Activated B cell treated with CpG ODN at 0.5 μM for 24 hours (primary cell): ENCODE results near the gene PPP6R3. TPM values are rescaled to one million over a fixed set of nuclear protein-coding genes. Genes with fewer than 3 reads are reported as not detected.
"Not testable (repeated sequence)": the region's sequence is repeated elsewhere in the genome, so short reads cannot be mapped to it uniquely, and the experiment has no call there.

ENCODE experiments used
- ATAC-seq: fragments of 200-7000 bp; cut with Tn5 transposase; one replicate; pipeline ENCODE4 v1.10.0; 2021; ENCODE audit warnings: low read depth, mild to moderate bottlenecking, moderate library complexity
- CTCF ChIA-PET: fragments of 350-600 bp; sonication (Branson Sonifier 250); formaldehyde crosslinking; loops from one replicate; lab custom pipeline; 2021; ENCODE audit warnings: antibody characterized with exemption; lab: Charles Lee
- POLR2A ChIA-PET: fragments of 350-600 bp; sonication (Branson Sonifier 250); formaldehyde crosslinking; loops from one replicate; lab custom pipeline; 2021; ENCODE audit warnings: antibody characterized with exemption; lab: Charles Lee
- DNase-seq: peaks from one replicate; pipeline ENCODE4 v3.0.0; 2022
- H3K27ac Mint-ChIP-seq: one replicate; pipeline ENCODE4 v1.8.0; 2020; ENCODE audit warnings: mixed read lengths
- H3K27me3 Mint-ChIP-seq: one replicate; pipeline ENCODE4 v1.8.0; 2021; ENCODE audit warnings: mixed read lengths
- H3K36me3 Mint-ChIP-seq: one replicate; pipeline ENCODE4 v1.8.0; 2021; ENCODE audit warnings: low read depth, mixed read lengths
- H3K4me1 Mint-ChIP-seq: one replicate; pipeline ENCODE4 v1.8.0; 2021; ENCODE audit warnings: mixed read lengths
- H3K4me3 Mint-ChIP-seq: one replicate; pipeline ENCODE4 v1.8.0; 2020; ENCODE audit warnings: mild to moderate bottlenecking, mixed read lengths
- H3K9me3 Mint-ChIP-seq: one replicate; pipeline ENCODE4 v1.8.0; 2020; ENCODE audit warnings: mixed read lengths
- CTCF ChIP-seq: fragments of 200-600 bp; IDR thresholded peaks from one replicate; pipeline ENCODE4 v1.8.0; 2022; ENCODE audit warnings: antibody characterized with exemption, mild to moderate bottlenecking
- intact Hi-C: fragments of 100-400 bp; cut with micrococcal nuclease; formaldehyde crosslinking; loops from one replicate; pipeline ENCODE4 v1.15.1; 2024
- total RNA-seq: library from RNA; stranded (reverse); gene quantifications from 2 replicates; pipeline ENCODE4 v1.2.3, GENCODE V29; 2022

PPP6R3 gene
- total RNA-seq, 1 donor from 2014 or later: 147 TPM

GRCh38 chr11:68632802-68633201, 172.2 kb downstream of the PPP6R3 start:
- H3K4me1 Mint-ChIP-seq: no peaks in the 10 kb centered on the region
- TF ChIP-seq CTCF: no peak
- no peaks in the 10 kb centered on the region for H3K9me3 Mint-ChIP-seq
- ATAC-seq (no peak), DNase-seq (no peak)
- intact Hi-C loops: loop anchor here (1.0 kb wide), 1 partner anchor 211 kb away; no protein-coding TSS in a partner anchor
- no peaks in the 10 kb centered on the region for H3K36me3 Mint-ChIP-seq
- no peak overlapping the region for H3K27ac Mint-ChIP-seq
- ChIA-PET POLR2A (no interaction called here), CTCF (interaction anchor here (0.6 to 1.0 kb wide), 2 partner anchors 211 to 466 kb away, joined by 5 read pairs; no protein-coding TSS in a partner anchor)
- H3K4me3 Mint-ChIP-seq: no peak overlapping the region
- peaks cover 21% of the 10 kb centered on the region for H3K27me3 Mint-ChIP-seq

GRCh38 chr11:68634606-68635005, 174.1 kb downstream of the PPP6R3 start:
- H3K36me3 Mint-ChIP-seq, DNase-seq, ATAC-seq, H3K4me3 Mint-ChIP-seq, H3K9me3 Mint-ChIP-seq, CTCF ChIA-PET, H3K4me1 Mint-ChIP-seq, POLR2A ChIA-PET, H3K27ac Mint-ChIP-seq, intact Hi-C loops: not testable (repeated sequence)
- H3K27me3 Mint-ChIP-seq: peaks cover 21% of the 10 kb centered on the region

- H3K4me3 Mint-ChIP-seq, H3K9me3 Mint-ChIP-seq, CTCF ChIA-PET, H3K27ac Mint-ChIP-seq, POLR2A ChIA-PET, H3K36me3 Mint-ChIP-seq, ATAC-seq, H3K4me1 Mint-ChIP-seq, DNase-seq, intact Hi-C loops: not testable (repeated sequence)
- peaks cover 21% of the 10 kb centered on the region for H3K27me3 Mint-ChIP-seq
Observed at GRCh38 chr11:68635172-68635571, 174.6 kb downstream of the PPP6R3 start.

DNA sequence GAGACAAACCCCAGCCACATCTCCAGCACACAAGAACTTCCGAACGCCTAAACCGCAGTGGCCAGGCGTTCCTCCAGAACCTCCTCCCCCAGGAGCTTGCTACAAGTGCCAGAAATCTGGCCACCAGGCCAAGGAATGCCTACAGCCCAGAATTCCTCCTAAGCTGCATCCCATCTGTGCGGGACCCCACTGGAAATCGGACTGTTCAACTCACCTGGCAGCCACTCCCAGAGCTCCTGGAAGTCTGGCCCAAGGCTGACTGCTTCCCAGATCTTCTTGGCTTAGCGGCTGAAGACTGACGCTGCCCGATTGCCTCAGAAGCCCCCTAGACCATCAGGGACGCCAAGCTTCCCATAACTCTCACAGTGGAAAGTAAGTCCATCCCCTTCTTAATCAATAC, 175.3 kb downstream of the PPP6R3 start:
- peaks cover 21% of the 10 kb centered on the region for H3K27me3 Mint-ChIP-seq
- POLR2A ChIA-PET: not testable (repeated sequence)

GRCh38 chr11:68639322-68639721, 178.8 kb downstream of the PPP6R3 start:
- H3K9me3 Mint-ChIP-seq, H3K36me3 Mint-ChIP-seq, ATAC-seq, POLR2A ChIA-PET, intact Hi-C loops, DNase-seq, H3K4me3 Mint-ChIP-seq, H3K27ac Mint-ChIP-seq, CTCF ChIA-PET, H3K4me1 Mint-ChIP-seq: not testable (repeated sequence)
- H3K27me3 Mint-ChIP-seq: peaks cover 21% of the 10 kb centered on the region

More for the DNA sequence above, 175.3 kb downstream of the PPP6R3 start:
- CTCF ChIA-PET, DNase-seq, H3K36me3 Mint-ChIP-seq, H3K4me1 Mint-ChIP-seq, intact Hi-C loops, H3K27ac Mint-ChIP-seq, H3K4me3 Mint-ChIP-seq, H3K9me3 Mint-ChIP-seq, ATAC-seq: not testable (repeated sequence)

- H3K4me3 Mint-ChIP-seq: no peak overlapping the region
- CTCF ChIA-PET: no interaction called here
- TF ChIP-seq CTCF: no peak
- H3K9me3 Mint-ChIP-seq: peaks cover 3% of the 10 kb centered on the region
- H3K27me3 Mint-ChIP-seq: peaks cover under 1% of the 10 kb centered on the region
- ATAC-seq (no peak), DNase-seq (no peak)
- no peaks in the 10 kb centered on the region for H3K4me1 Mint-ChIP-seq
- POLR2A ChIA-PET: no interaction called here
- intact Hi-C loops: no loop called here
- H3K27ac Mint-ChIP-seq: no peak overlapping the region
- no peaks in the 10 kb centered on the region for H3K36me3 Mint-ChIP-seq
Observed at GRCh38 chr11:68641880-68642279, 181.3 kb downstream of the PPP6R3 start.

DNA sequence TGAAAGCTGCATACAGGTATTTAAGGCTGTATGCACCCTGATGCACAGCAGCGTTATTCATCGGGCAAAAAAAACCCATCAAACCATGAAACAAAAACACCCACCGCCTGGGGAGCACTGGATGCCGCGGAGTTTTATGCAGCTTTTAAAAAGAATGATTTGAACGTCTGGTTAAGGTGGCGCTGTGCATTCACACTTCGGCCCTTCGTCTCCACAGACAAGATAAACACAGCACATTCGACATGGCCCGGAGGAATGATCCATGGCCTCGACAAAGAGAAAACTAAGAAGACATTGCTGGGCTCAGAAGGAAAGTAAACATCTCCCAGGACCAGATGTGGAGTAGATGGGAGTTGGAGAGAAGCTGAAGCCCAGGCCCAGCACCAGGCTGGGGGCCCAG, 183.0 kb downstream of the PPP6R3 start:
- no peak for TF ChIP-seq CTCF
- Mint-ChIP-seq H3K4me1 (no peaks in the 10 kb centered on the region), H3K9me3 (peaks cover 9% of the 10 kb centered on the region), H3K36me3 (peaks cover 4% of the 10 kb centered on the region), H3K27ac (no peak overlapping the region), H3K27me3 (peaks cover 2% of the 10 kb centered on the region), H3K4me3 (no peak overlapping the region)
- ChIA-PET CTCF (no interaction called here), POLR2A (no interaction called here)
- ATAC-seq: no peak
- DNase-seq: no peak
- intact Hi-C loops: no loop called here
